ENCODE results near the gene WWC2.

DNA sequence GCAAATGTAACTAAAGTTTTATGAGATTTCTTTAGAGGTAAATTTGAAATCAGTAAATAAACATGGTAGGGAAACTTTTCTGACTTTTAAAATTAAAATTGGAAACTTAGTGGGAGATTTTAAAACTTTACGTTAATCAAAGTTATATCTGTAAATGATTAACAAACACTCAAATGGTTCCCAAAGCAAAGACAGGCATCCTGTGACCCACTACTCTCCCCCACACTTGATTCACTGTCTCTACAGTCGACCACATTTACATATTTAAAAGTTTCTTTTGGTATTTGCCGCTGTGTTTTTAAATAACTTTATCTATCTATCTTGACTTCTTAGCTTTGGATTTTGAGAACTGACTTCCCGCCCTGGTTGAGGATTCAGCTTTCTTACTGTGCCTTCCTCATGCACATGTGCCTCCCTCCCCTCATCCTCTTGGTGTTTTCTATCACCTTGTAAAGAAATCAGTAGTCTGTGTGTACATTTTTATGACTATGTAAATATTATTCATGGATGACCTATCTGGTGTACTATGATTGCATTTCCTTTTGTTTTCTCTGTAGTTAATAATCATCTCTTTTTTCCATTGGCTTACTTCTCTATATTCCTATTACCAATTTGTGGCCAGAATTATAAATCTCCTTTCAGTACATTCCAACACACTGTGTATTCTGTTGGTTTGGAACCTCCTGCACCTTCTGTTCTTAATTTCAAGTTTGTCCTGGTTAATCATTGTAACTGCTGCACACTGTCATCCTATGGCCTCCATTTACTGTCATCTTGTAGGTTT lies 72.6 kb downstream of the WWC2 start:
- TF ChIP-seq MYC (IDR thresholded peaks at IDR 0.05; ENCODE audit: low read depth, low read length): no peak
- TF ChIP-seq JUN (IDR thresholded peaks at IDR 0.05; ENCODE audit: borderline replicate concordance, insufficient read depth, insufficient read length, low read depth): no peak
- TF ChIP-seq POLR2A (IDR thresholded peaks at IDR 0.05; ENCODE audit: low read depth, low read length): no peak
- no peak for TF ChIP-seq POLR2AphosphoS5 (IDR thresholded peaks at IDR 0.05; ENCODE audit: insufficient read depth, low read depth, low read length)
- TF ChIP-seq, protein P1, sequence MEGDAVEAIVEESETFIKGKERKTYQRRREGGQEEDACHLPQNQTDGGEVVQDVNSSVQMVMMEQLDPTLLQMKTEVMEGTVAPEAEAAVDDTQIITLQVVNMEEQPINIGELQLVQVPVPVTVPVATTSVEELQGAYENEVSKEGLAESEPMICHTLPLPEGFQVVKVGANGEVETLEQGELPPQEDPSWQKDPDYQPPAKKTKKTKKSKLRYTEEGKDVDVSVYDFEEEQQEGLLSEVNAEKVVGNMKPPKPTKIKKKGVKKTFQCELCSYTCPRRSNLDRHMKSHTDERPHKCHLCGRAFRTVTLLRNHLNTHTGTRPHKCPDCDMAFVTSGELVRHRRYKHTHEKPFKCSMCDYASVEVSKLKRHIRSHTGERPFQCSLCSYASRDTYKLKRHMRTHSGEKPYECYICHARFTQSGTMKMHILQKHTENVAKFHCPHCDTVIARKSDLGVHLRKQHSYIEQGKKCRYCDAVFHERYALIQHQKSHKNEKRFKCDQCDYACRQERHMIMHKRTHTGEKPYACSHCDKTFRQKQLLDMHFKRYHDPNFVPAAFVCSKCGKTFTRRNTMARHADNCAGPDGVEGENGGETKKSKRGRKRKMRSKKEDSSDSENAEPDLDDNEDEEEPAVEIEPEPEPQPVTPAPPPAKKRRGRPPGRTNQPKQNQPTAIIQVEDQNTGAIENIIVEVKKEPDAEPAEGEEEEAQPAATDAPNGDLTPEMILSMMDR (IDR thresholded peaks at IDR 0.05; ENCODE audit: extremely low read depth in 1 of 2, insufficient read depth in 1 of 2, low read depth in 1 of 2, low read length in 2 of 2): no peak
- TF ChIP-seq, protein P2, sequence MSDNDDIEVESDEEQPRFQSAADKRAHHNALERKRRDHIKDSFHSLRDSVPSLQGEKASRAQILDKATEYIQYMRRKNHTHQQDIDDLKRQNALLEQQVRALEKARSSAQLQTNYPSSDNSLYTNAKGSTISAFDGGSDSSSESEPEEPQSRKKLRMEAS (IDR thresholded peaks at IDR 0.05; ENCODE audit: insufficient read depth, insufficient read length): no peak
- no peak for TF ChIP-seq EZH2 (IDR thresholded peaks at IDR 0.05; ENCODE audit: borderline replicate concordance, low read depth, low read length, severe bottlenecking)
- no peak for TF ChIP-seq GATA2 (IDR thresholded peaks at IDR 0.05; ENCODE audit: insufficient read depth, insufficient read length, low read depth, low read length)

Measured in endothelial cell of umbilical vein (primary cell).